A549 (cell line): ENCODE measurements around the gene LYPD6B. TPM values are rescaled to one million over a fixed set of nuclear protein-coding genes. Genes with fewer than 3 reads are reported as not detected.

Experiments used
- ATAC-seq, 2 experiments: fragments of 200-7000 bp in 1 of 2; fragments of >200 bp in 1 of 2; cut with Nextera tagmentation in 1 of 2; cut with Tn5 transposase in 1 of 2; 3 replicates each; pipeline versions ENCODE4 v1.8.0 to v1.9.1; 2018 to 2020; ENCODE audit warnings: mild to moderate bottlenecking in 1 of 2, moderate library complexity in 1 of 2
- CTCF ChIA-PET: fragments of 300-600 bp; sonication (Branson Sonifier 250); formaldehyde crosslinking; extraction: SDS; loops from one replicate; lab custom pipeline; 2021; ENCODE audit warnings: antibody characterized with exemption, inconsistent platforms; lab: Yijun Ruan, JAX
- POLR2A ChIA-PET: fragments of 350-600 bp; formaldehyde crosslinking; extraction: SDS; loops from one replicate; lab custom pipeline; 2021; ENCODE audit warnings: antibody characterized with exemption, inconsistent platforms; lab: Yijun Ruan, JAX
- DNase-seq, 2 experiments: peaks; one replicate each; pipeline versions ENCODE4 v3.0.0 to v3.0.0-alpha.2; 2011 to 2016; ENCODE audit warnings: low read depth in 1 of 2, low spot score in 1 of 2
- FAIRE-seq: peaks from 2 replicates; lab custom pipeline; 2011; peaks lifted over from hg19 to GRCh38; lab: Jason Lieb, UNC
- H3K27ac ChIP-seq, 2 experiments: fragments of >200 bp; sonication (Bioruptor Twin); formaldehyde crosslinking; 3 replicates each; pipeline ENCODE4 v1.5.1; 2016 to 2017
- H3K4me1 ChIP-seq: fragments of >200 bp; sonication (Bioruptor Twin); formaldehyde crosslinking; 3 replicates; pipeline ENCODE4 v1.6.1; 2016
- H3K4me2 ChIP-seq: fragments of >200 bp; sonication (Bioruptor Twin); formaldehyde crosslinking; 3 replicates; pipeline ENCODE4 v1.6.1; 2016
- H3K4me3 ChIP-seq: fragments of >200 bp; sonication (Bioruptor Twin); formaldehyde crosslinking; 3 replicates; pipeline ENCODE4 v1.5.1; 2016
- H3K9me3 ChIP-seq: fragments of >200 bp; sonication (Bioruptor Twin); formaldehyde crosslinking; 3 replicates; pipeline ENCODE4 v1.6.1; 2016
- ATOH8 ChIP-seq: fragments of 250-450 bp; sonication (Bioruptor Pico); IDR thresholded peaks from 2 replicates; pipeline ENCODE4 v1.5.0; 2020; ENCODE audit warnings: low read depth, mild to moderate bottlenecking, moderate library complexity
- CBX2 ChIP-seq: fragments of 200-600 bp; sonication (generic); IDR thresholded peaks from 2 replicates; pipeline ENCODE4 v1.6.1; 2016; ENCODE audit warnings: low read depth, mild to moderate bottlenecking, borderline replicate concordance
- E2F6 ChIP-seq: IDR thresholded peaks from 2 replicates; pipeline ENCODE4 v1.6.1; 2012; ENCODE audit warnings: low read depth, borderline replicate concordance
- EP300 ChIP-seq, 2 experiments: fragments of >200 bp; sonication (Bioruptor Twin); formaldehyde crosslinking; IDR thresholded peaks; 2 replicates in 1 of 2; 3 replicates in 1 of 2; pipeline ENCODE4 v1.6.1; 2016 to 2017
- FOSL2 ChIP-seq, 2 experiments: fragments of 450-650 bp in 1 of 2; fragments of >200 bp in 1 of 2; sonication (Bioruptor Twin) in 1 of 2; formaldehyde crosslinking; IDR thresholded peaks; 2 replicates each; pipeline versions ENCODE4 v1.5.0 to v1.6.1; 2016 to 2020; ENCODE audit warnings: mild to moderate bottlenecking in 1 of 2, moderate library complexity in 1 of 2
- GATA3 ChIP-seq: IDR thresholded peaks from 2 replicates; pipeline ENCODE4 v1.6.1; 2012; ENCODE audit warnings: borderline replicate concordance
- HOXB5 ChIP-seq: fragments of 250-450 bp; sonication (Bioruptor Pico); IDR thresholded peaks from 2 replicates; pipeline ENCODE4 v1.5.0; 2020; ENCODE audit warnings: mild to moderate bottlenecking, moderate library complexity
- JUNB ChIP-seq: fragments of >200 bp; sonication (Bioruptor Twin); formaldehyde crosslinking; IDR thresholded peaks from 2 replicates; pipeline ENCODE4 v1.6.1; 2016
- KDM1A ChIP-seq: fragments of 200-600 bp; sonication (generic); IDR thresholded peaks from 2 replicates; pipeline ENCODE4 v1.6.1; 2016; ENCODE audit warnings: low read depth, mild to moderate bottlenecking
- MAFK ChIP-seq: fragments of 450-650 bp; IDR thresholded peaks from 2 replicates; pipeline ENCODE4 v1.6.1; 2014; ENCODE audit not compliant: partially characterized antibody
- MAX ChIP-seq: IDR thresholded peaks from 2 replicates; pipeline ENCODE4 v1.6.1; 2012
- MYC ChIP-seq: IDR thresholded peaks from 2 replicates; pipeline ENCODE4 v1.6.1; 2012; ENCODE audit warnings: mild to moderate bottlenecking, inconsistent platforms, low read length, improper control_type of control experiment, borderline replicate concordance
- NR3C1 ChIP-seq: fragments of >200 bp; sonication (Bioruptor Twin); formaldehyde crosslinking; IDR thresholded peaks from 3 replicates; pipeline ENCODE4 v1.6.1; 2017
- RCOR1 ChIP-seq: fragments of 150-350 bp; IDR thresholded peaks from 2 replicates; pipeline ENCODE4 v1.6.1; 2014; ENCODE audit warnings: antibody characterized with exemption, low read length, low read depth
- RFX5 ChIP-seq: fragments of 450-650 bp; IDR thresholded peaks from 2 replicates; pipeline ENCODE4 v1.7.1; 2014; ENCODE audit warnings: antibody characterized with exemption, mild to moderate bottlenecking, moderate library complexity
- SMC3 ChIP-seq: fragments of >200 bp; sonication (Bioruptor Twin); formaldehyde crosslinking; IDR thresholded peaks from 3 replicates; pipeline ENCODE4 v1.6.1; 2018; ENCODE audit warnings: inconsistent platforms
- SREBF2 ChIP-seq: fragments of 450-650 bp; IDR thresholded peaks from 2 replicates; pipeline ENCODE4 v1.6.1; 2014; ENCODE audit warnings: mild to moderate bottlenecking, moderate library complexity
- TP53 ChIP-seq: fragments of 250-450 bp; sonication (Bioruptor Pico); IDR thresholded peaks from 2 replicates; pipeline ENCODE4 v1.5.0; 2021; ENCODE audit warnings: mild to moderate bottlenecking, moderate library complexity
- WGBS: methylation state at CpG from one replicate; pipeline ENCODE4 v1.1.6; 2017; ENCODE audit errors: missing lambda C conversion rate; 5-methylcytosine and 5-hydroxymethylcytosine counted together
- polyA plus RNA-seq, 4 experiments: library from polyadenylated mRNA; depleted of rRNA in 3 of 4; stranded (reverse); fragments of >200 nt; fragmentation: RNase III in 1 of 4; extraction: RNeasy Plus Mini Kit Qiagen cat#74134 plus additional on column Dnase treatment in 1 of 4; gene quantifications; 2 replicates in 3 of 4; 3 replicates in 1 of 4; pipeline ENCODE4 v1.2.3, GENCODE V29; 2011 to 2017
- TF ChIP-seq, protein P1 (sequence below): fragments of >200 bp; sonication (Bioruptor Twin); formaldehyde crosslinking; IDR thresholded peaks from 2 replicates; pipeline ENCODE4 v1.6.1; 2016
- TF ChIP-seq, protein P2 (sequence below): IDR thresholded peaks from 2 replicates; pipeline ENCODE4 v1.6.1; 2012

The LYPD6B gene
- polyA plus RNA-seq, 2 of the 4 experiments (the other 2 are of a cell fraction) = not detected

DNA sequence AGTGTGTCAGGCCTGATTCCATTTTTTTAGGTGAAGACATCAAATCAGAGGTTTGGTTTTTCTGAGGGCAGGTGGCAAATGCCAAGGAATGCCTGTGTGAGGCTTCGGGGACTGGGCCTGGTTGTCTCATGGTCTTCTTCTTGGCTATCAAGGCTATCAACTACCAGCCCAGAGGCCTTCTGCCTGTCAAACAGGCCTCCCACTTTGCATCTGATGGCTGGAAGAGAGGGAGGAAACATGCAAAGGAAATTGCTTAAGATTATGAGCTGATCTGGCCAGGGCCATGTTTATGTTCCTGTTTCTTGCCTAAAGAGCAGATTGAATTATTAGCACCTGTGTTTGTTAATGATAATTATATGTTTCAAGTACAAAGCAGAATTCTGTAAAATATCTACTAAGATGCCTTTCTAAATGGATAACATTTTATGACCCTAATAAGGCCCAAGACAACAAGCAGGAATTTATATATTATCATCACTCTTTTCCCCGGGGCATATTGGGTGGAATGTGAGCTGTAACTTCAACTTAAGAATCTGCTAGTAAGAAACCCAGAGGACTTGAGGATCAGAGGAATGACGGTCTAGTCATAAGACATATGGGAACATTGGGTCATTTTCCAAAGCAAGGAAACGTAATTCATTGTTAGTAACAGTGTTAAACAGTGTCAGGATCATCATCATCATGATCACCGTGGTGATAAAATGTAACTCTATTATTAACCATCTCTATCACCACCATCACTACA is 123.2 kb downstream of the LYPD6B start:
- Histone ChIP-seq H3K27ac (no peak overlapping the region), H3K4me3 (no peak overlapping the region), H3K4me1 (no peaks in the 10 kb centered on the region), H3K4me2 (no peak overlapping the region), H3K9me3 (no peaks in the 10 kb centered on the region)
- 5% methylated on average over 5 of the region's 5 CpGs for whole genome bisulfite sequencing
- CTCF ChIA-PET = no interaction called here
- ATAC-seq (no peak), DNase-seq (no peak), FAIRE-seq (no peak)
- POLR2A ChIA-PET = no interaction called here
- TF ChIP-seq JUNB = no peak
- TF ChIP-seq SMC3 = no peak
- TF ChIP-seq KDM1A = no peak
- no peak for TF ChIP-seq EP300 (IDR thresholded peaks at IDR 0.05)
- TF ChIP-seq NR3C1 = no peak
- TF ChIP-seq RFX5 = no peak
- TF ChIP-seq TP53 (CRISPR knock-in tag) = no peak
- TF ChIP-seq MAX = no peak
- TF ChIP-seq MAFK = no peak
- TF ChIP-seq CBX2 = no peak
- no peak for TF ChIP-seq FOSL2 (IDR thresholded peaks at IDR 0.05)
- TF ChIP-seq FOSL2 (CRISPR knock-in tag; IDR thresholded peaks at IDR 0.05) = no peak
- no peak for TF ChIP-seq MYC
- TF ChIP-seq, protein P1, sequence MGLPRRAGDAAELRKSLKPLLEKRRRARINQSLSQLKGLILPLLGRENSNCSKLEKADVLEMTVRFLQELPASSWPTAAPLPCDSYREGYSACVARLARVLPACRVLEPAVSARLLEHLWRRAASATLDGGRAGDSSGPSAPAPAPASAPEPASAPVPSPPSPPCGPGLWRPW = no peak
- TF ChIP-seq E2F6 = no peak
- no peak for TF ChIP-seq GATA3
- TF ChIP-seq, all 56 proteins: peak for 0

DNA sequence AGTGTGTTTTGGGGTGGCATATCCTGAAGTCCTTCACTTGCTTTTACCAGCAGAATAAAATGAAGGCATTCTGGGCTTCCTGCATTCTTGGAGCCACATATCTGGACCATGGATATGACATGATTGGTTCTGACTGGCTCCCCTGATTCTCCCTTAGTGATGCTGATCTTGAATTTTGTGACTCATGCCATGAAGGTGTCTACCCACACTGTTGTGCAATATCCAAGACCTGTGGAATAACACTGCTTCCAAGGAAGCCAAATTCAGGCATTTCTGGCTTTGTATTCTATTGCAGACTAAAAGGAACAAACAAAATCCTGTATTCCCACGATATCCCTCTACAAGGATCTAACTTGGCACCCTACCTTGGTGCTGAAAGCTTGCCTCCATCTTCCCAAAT is 125.8 kb downstream of the LYPD6B start:
- Histone ChIP-seq H3K27ac (no peak overlapping the region), H3K4me1 (no peaks in the 10 kb centered on the region), H3K9me3 (no peaks in the 10 kb centered on the region), H3K4me2 (no peak overlapping the region), H3K4me3 (no peak overlapping the region)
- WGBS = 6% methylated on average over 1 of the region's 1 CpG
- POLR2A ChIA-PET = no interaction called here
- no peak for TF ChIP-seq HOXB5 (CRISPR knock-in tag)
- TF ChIP-seq ATOH8 (CRISPR knock-in tag) = no peak
- TF ChIP-seq RFX5 = no peak
- TF ChIP-seq, protein P2, sequence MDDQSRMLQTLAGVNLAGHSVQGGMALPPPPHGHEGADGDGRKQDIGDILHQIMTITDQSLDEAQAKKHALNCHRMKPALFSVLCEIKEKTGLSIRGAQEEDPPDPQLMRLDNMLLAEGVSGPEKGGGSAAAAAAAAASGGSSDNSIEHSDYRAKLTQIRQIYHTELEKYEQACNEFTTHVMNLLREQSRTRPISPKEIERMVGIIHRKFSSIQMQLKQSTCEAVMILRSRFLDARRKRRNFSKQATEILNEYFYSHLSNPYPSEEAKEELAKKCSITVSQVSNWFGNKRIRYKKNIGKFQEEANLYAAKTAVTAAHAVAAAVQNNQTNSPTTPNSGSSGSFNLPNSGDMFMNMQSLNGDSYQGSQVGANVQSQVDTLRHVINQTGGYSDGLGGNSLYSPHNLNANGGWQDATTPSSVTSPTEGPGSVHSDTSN = no peak
- CTCF ChIA-PET = interaction anchor here (0.8 kb wide), 1 partner anchor 20 kb away, joined by 3 read pairs; no protein-coding TSS in a partner anchor
- DNase-seq = no peak
- FAIRE-seq = no peak
- no peak for ATAC-seq

- H3K4me3 ChIP-seq = no peak overlapping the region
- TF ChIP-seq RCOR1 (no peak), SREBF2 (no peak)
- ATAC-seq (no peak), DNase-seq (no peak), FAIRE-seq (no peak)
- ChIA-PET POLR2A (no interaction called here), CTCF (interaction anchor here (0.8 kb wide), 1 partner anchor 19 kb away, joined by 3 read pairs; no protein-coding TSS in a partner anchor)
- no peaks in the 10 kb centered on the region for H3K9me3 ChIP-seq
- H3K4me1 ChIP-seq = no peaks in the 10 kb centered on the region
- no peak overlapping the region for H3K27ac ChIP-seq
- H3K4me2 ChIP-seq = no peak overlapping the region
These were observed 126.3 kb downstream of the LYPD6B start for GRCh38 chr2:149164827-149165226.
